NT2/D1 (cell line): ENCODE data around the gene TRIM9.

Experiments used
- DNase-seq: peaks from one replicate; pipeline ENCODE4 v3.0.0-alpha.2; 2011; ENCODE audit warnings: low read depth, low spot score
- H3K27me3 ChIP-seq: 2 replicates; pipeline ENCODE4 v1.6.0; 2011; ENCODE audit warnings: mild to moderate bottlenecking; ENCODE audit not compliant: insufficient read length, insufficient read depth
- H3K36me3 ChIP-seq: 2 replicates; pipeline ENCODE4 v1.6.1; 2011; ENCODE audit warnings: mild to moderate bottlenecking, low read length, mixed read lengths; ENCODE audit not compliant: insufficient read depth, insufficient read length
- H3K4me1 ChIP-seq: 2 replicates; pipeline ENCODE4 v1.5.1; 2011; ENCODE audit not compliant: insufficient read depth, insufficient read length
- H3K4me3 ChIP-seq: 2 replicates; pipeline ENCODE4 v1.5.1; 2011; ENCODE audit warnings: low read depth; ENCODE audit not compliant: insufficient read length
- H3K9ac ChIP-seq: 2 replicates; pipeline ENCODE4 v1.6.0; 2011; ENCODE audit warnings: low read depth; ENCODE audit not compliant: insufficient read length
- H3K9me3 ChIP-seq: 2 replicates; pipeline ENCODE4 v1.5.1; 2011; ENCODE audit warnings: mild to moderate bottlenecking, low read length; ENCODE audit not compliant: insufficient read depth
- SUZ12 ChIP-seq: IDR thresholded peaks from 2 replicates; pipeline ENCODE4 v1.6.1; 2011; ENCODE audit not compliant: insufficient read length, insufficient read depth; ENCODE audit errors: extremely low read depth
- YY1 ChIP-seq: IDR thresholded peaks from 2 replicates; pipeline ENCODE4 v1.6.1; 2011; ENCODE audit not compliant: insufficient read length, insufficient read depth
- ZNF274 ChIP-seq: IDR thresholded peaks from 2 replicates; pipeline ENCODE4 v1.6.1; 2011; ENCODE audit warnings: mild to moderate bottlenecking, low read depth, low read length

The TRIM9 gene

DNA sequence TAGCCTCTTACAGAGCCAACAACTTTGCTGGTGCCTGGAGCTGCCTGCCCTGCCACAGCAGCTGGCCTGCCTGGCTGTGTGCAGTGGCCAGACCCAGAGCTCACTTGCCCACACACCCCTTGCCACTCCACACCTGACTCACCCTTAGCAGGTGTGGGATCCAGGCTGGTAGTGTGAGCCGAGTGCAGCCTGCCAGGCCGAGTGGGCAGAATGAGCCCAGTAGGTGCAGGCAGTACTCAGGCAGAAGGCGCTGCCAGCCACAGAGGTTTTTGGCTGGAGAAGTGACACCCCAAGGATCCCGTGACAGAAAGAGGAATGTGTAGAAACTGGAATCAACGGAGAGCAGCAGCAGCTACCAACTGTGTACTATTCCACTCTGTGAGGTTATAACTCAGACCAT lies 120.8 kb downstream of the TRIM9 start:
- DNase-seq, result no peak
- Histone ChIP-seq H3K4me3 (no peak overlapping the region), H3K27me3 (no peaks in the 10 kb centered on the region), H3K9ac (no peak overlapping the region), H3K4me1 (no peaks in the 10 kb centered on the region), H3K9me3 (no peaks in the 10 kb centered on the region), H3K36me3 (no peaks in the 10 kb centered on the region)
- TF ChIP-seq ZNF274 (no peak), YY1 (no peak), SUZ12 (no peak)

DNA sequence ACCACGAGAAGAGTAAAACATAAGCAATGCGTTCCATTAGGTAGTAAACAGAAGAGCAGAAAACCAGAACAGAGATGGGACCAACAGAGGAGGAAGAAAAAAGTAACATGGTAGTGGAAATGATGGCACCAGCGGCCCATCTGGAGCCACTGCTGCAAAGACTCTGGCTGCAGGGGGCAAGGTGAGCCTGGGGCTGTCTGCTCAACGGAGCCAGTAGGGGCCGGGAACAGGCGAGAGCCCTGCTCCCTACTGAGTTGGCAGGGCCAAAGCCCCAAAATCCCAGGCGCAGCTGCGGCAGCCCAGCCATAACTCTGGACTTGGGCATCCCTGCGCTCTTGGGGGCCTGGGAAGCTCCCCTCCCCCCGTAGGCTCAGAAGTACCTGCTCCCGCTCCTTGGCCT lies 122.2 kb downstream of the TRIM9 start:
- no peak for DNase-seq
- H3K4me3 ChIP-seq, result no peak overlapping the region
- H3K9ac ChIP-seq, result no peak overlapping the region
- no peak for TF ChIP-seq SUZ12
- TF ChIP-seq YY1, result no peak
- no peak for TF ChIP-seq ZNF274
- no peaks in the 10 kb centered on the region for H3K9me3 ChIP-seq
- H3K36me3 ChIP-seq, result no peaks in the 10 kb centered on the region
- H3K4me1 ChIP-seq, result no peaks in the 10 kb centered on the region
- no peaks in the 10 kb centered on the region for H3K27me3 ChIP-seq

- H3K4me3 ChIP-seq, result no peak overlapping the region
- no peak for DNase-seq
- H3K9me3 ChIP-seq, result no peaks in the 10 kb centered on the region
- H3K9ac ChIP-seq, result no peak overlapping the region
- no peak for TF ChIP-seq YY1
- TF ChIP-seq SUZ12, result no peak
- TF ChIP-seq ZNF274, result no peak
- H3K36me3 ChIP-seq, result no peaks in the 10 kb centered on the region
- no peaks in the 10 kb centered on the region for H3K4me1 ChIP-seq
- H3K27me3 ChIP-seq, result no peaks in the 10 kb centered on the region
Measured at GRCh38 chr14:50970886-50971781, 123.8 kb downstream of the TRIM9 start.

GRCh38 chr14:50967790-50968189 lies 127.1 kb downstream of the TRIM9 start:
- DNase-seq, result no peak
- no peak overlapping the region for H3K4me3 ChIP-seq
- H3K9me3 ChIP-seq, result no peaks in the 10 kb centered on the region
- no peaks in the 10 kb centered on the region for H3K4me1 ChIP-seq
- H3K9ac ChIP-seq, result no peak overlapping the region
- TF ChIP-seq YY1 (no peak), ZNF274 (no peak), SUZ12 (no peak)
- no peaks in the 10 kb centered on the region for H3K36me3 ChIP-seq
- H3K27me3 ChIP-seq, result no peaks in the 10 kb centered on the region

DNA sequence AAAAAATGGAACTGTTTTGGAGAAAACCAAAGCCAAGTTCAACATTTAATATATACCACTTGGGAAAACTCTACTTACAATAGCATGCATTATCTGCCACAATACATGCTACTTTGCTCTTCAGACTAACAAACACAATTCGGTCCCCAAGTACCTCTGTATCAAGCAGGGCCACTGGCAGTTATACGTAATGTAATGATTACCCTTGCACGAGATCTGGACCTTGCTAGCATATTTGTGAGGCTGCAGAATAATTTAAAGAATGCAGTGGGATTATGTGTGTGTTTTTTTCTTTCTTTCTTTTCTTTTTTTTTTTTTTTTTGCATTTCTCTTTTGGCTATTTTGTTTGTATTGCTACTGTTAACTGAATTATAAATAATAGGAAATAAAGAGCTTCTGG lies 127.8 kb downstream of the TRIM9 start:
- Histone ChIP-seq H3K27me3 (no peaks in the 10 kb centered on the region), H3K36me3 (no peaks in the 10 kb centered on the region), H3K4me1 (no peaks in the 10 kb centered on the region), H3K4me3 (no peak overlapping the region), H3K9me3 (no peaks in the 10 kb centered on the region), H3K9ac (no peak overlapping the region)
- no peak for DNase-seq
- no peak for TF ChIP-seq ZNF274
- no peak for TF ChIP-seq SUZ12
- no peak for TF ChIP-seq YY1

- Histone ChIP-seq H3K27me3 (no peaks in the 10 kb centered on the region), H3K9me3 (no peaks in the 10 kb centered on the region), H3K4me3 (no peak overlapping the region), H3K36me3 (no peaks in the 10 kb centered on the region), H3K9ac (no peak overlapping the region), H3K4me1 (no peaks in the 10 kb centered on the region)
- TF ChIP-seq ZNF274 (no peak), YY1 (no peak), SUZ12 (no peak)
- DNase-seq, result no peak
Measured at GRCh38 chr14:50964683-50965390, 130.1 kb downstream of the TRIM9 start.

DNA sequence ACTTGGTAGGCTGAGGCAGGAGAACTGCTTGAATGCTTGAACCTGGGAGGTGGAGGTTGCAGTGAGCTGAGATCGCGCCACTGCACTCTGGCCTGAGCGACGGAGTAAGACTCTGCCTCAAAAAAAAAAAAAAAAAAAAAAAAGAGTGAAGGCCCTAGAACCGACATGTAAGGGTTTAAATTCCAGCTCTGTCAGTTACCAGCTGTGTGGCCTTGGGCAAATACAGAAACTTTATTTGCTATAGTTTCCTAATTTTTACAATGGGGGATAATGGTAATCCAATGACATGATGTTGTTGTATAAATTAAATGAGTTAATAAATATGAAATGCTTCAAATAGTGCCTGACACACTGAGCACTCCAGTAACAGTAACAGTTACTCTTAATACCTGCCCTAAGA lies 131.0 kb downstream of the TRIM9 start:
- Histone ChIP-seq H3K36me3 (no peaks in the 10 kb centered on the region), H3K9ac (no peak overlapping the region), H3K4me3 (no peak overlapping the region), H3K27me3 (no peaks in the 10 kb centered on the region), H3K4me1 (no peaks in the 10 kb centered on the region), H3K9me3 (no peaks in the 10 kb centered on the region)
- DNase-seq, result no peak
- TF ChIP-seq ZNF274, result no peak
- no peak for TF ChIP-seq YY1
- TF ChIP-seq SUZ12, result no peak

DNA sequence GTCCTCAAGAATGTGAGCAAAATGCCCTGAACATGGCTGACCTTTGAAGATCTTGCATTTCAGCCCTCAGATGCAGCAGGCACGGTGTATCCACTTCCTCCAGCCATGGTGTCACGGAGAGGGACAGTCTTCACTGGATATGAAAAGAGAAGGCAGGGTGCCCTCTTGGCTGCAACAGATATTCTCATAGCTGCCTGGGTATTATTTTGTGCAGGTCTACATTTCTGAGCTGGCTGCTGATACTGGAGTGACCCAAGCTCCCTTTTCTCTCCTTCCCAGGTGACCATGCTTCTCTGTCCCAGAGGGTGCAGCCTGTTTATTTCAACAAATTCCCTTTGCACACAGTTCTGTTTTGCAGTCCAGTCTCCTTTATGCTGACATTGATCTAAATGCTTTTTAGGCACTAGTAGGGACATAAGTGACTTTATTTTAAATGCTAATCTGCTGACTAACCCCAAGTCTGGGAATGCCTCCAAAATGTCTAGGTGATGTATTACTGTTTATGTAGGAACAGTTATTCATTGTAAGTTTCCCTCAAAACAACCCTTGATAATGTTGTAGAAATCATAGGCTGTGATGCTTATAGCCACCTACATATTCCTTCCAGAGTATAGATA lies 133.2 kb downstream of the TRIM9 start:
- TF ChIP-seq YY1 (no peak), ZNF274 (no peak), SUZ12 (no peak)
- Histone ChIP-seq H3K36me3 (no peaks in the 10 kb centered on the region), H3K9ac (no peak overlapping the region), H3K9me3 (no peaks in the 10 kb centered on the region), H3K4me3 (no peak overlapping the region), H3K4me1 (no peaks in the 10 kb centered on the region), H3K27me3 (no peaks in the 10 kb centered on the region)
- DNase-seq, result no peak
